Measurements from ENCODE around the gene KANSL1L. TPM values are rescaled to one million over a fixed set of nuclear protein-coding genes. Genes with fewer than 3 reads are reported as not detected.

The KANSL1L gene
- total and polyA plus RNA-seq, 11 donors: 6.1 to 24.9 (median 18.0) TPM

DNA sequence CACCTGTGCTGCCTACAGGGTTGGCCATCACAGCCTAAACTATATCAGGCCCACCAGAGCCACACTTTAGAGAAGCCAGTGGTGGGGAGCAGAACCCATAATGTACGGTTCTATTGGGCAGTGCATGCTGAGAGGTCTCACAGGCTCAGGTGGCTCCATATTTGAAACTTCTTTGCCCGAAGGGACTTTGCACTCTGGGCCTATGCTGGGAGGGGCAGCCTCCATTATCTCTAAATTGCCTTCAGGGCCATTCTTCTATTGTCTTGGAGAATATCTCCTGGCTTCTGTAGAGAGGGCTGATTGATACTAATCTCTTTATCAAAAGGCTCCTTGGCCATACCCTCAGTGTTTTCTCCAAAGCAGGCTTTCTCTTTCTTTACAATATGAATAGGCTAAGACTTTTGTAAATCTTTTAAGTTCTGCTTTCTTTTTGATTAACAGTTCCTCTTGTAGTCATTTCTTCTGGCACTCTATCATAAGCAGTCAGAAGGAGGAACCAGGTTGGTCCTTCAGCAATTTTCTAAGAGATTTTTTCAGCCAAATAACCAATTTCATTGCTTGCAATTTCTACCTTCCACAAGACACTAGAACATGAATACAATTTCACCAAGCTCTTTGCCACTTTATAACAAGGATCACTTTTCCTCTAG is 124.2 kb downstream of the KANSL1L start:
- WGBS, 4 donors: 92 to 100% (median 94%) methylated on average over 2 of the region's 2 CpGs
- Histone ChIP-seq H3K27me3 (no peaks in the 10 kb centered on the region), H3K4me1 (peaks cover 0 to 5% (median 0%) of the 10 kb centered on the region in 12 donors), H3K27ac (no peak overlapping the region), H3K36me3 (peaks cover 0 to 36% (median 16%) of the 10 kb centered on the region in 9 donors), H3K4me3 (no peak overlapping the region), H3K9me3 (peaks cover 0 to 14% (median 0%) of the 10 kb centered on the region in 12 donors)
- intact Hi-C loops (cut with DNase I): no loop called here
- no peak for DNase-seq
- no peak for ATAC-seq
- no peak for TF ChIP-seq POLR2A (IDR thresholded peaks at IDR 0.05)

DNA sequence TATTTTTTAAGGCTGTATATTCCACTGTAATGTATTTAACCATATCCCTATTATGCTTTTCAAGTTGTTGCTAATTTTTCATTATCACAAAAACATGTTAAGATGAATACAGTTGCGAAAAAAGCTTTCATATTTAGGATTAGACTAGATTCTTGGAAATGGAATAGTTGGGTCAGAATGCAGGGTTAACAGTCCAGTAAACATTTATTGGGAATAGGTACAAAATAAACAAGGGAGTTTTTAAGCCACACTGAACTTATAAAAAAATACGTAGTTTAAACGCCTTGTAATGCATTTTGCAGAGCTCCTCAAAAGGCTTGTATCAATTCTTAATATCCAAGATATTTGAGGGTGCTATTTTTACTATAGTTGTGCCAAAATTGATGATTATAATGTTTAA is 133.1 kb downstream of the KANSL1L start:
- H3K9me3 ChIP-seq: no peaks in the 10 kb centered on the region
- peaks cover 0 to 52% (median 18%) of the 10 kb centered on the region in 9 donors for H3K36me3 ChIP-seq
- H3K27me3 ChIP-seq: no peaks in the 10 kb centered on the region
- no peak for DNase-seq
- 91 to 95% (median 91%) methylated on average over 3 of the region's 3 CpGs for WGBS, 4 donors
- H3K27ac ChIP-seq: no peak overlapping the region
- intact Hi-C loops (cut with DNase I): no loop called here
- no peak for ATAC-seq
- TF ChIP-seq POLR2A (IDR thresholded peaks at IDR 0.05) (no peak), CTCF (IDR thresholded peaks at IDR 0.05) (no peak)
- no peaks in the 10 kb centered on the region for H3K4me1 ChIP-seq
- H3K4me3 ChIP-seq: no peak overlapping the region

DNA sequence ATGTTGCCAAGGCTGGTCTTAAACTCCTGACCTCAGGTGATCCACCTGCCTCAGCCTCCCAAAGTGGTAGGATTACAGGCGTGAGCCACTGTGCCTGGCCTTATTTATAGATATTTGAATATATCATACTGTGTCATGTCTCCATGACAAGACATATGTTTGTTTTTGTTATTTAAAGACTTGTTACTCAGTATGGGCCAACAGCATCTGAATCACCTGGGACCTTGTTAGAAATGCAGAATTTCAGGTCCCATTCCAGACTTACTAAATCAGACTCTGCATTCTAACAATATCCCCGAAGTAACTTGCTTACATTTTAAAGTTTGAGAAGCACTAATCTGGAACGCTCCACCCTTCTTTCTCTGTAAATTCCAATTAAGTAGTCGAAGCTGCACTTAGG is 135.5 kb downstream of the KANSL1L start:
- Histone ChIP-seq H3K27ac (no peak overlapping the region), H3K4me3 (no peak overlapping the region), H3K4me1 (no peaks in the 10 kb centered on the region), H3K36me3 (peaks cover 0 to 38% (median 13%) of the 10 kb centered on the region in 9 donors), H3K9me3 (no peaks in the 10 kb centered on the region), H3K27me3 (no peaks in the 10 kb centered on the region)
- DNase-seq: no peak
- intact Hi-C loops (cut with DNase I): no loop called here
- no peak for TF ChIP-seq POLR2A (IDR thresholded peaks at IDR 0.05)
- no peak for TF ChIP-seq CTCF (IDR thresholded peaks at IDR 0.05)
- ATAC-seq: no peak
- WGBS, 4 donors: 96 to 97% (median 96%) methylated on average over 4 of the region's 4 CpGs

GRCh38 chr2:210034087-210034683 is 137.0 kb downstream of the KANSL1L start:
- H3K4me1 ChIP-seq: no peaks in the 10 kb centered on the region
- H3K9me3 ChIP-seq: no peaks in the 10 kb centered on the region
- H3K27me3 ChIP-seq: no peaks in the 10 kb centered on the region
- ATAC-seq (peak in 1 of 4 donors; percentile 50), DNase-seq (no peak)
- H3K4me3 ChIP-seq: no peak overlapping the region
- intact Hi-C loops (cut with DNase I): no loop called here
- TF ChIP-seq CTCF (IDR thresholded peaks at IDR 0.05): no peak
- TF ChIP-seq POLR2A (IDR thresholded peaks at IDR 0.05): no peak
- H3K27ac ChIP-seq: no peak overlapping the region
- peaks cover 0 to 35% (median 9%) of the 10 kb centered on the region in 9 donors for H3K36me3 ChIP-seq
- WGBS, 4 donors: 81 to 88% (median 82%) methylated on average over 2 of the region's 2 CpGs

Measured in heart left ventricle (tissue), 16 donors.